ENCODE data around the gene ARF1. TPM values are rescaled to one million over a fixed set of nuclear protein-coding genes. Genes with fewer than 3 reads are reported as not detected.

Gene ARF1
- total and polyA plus RNA-seq, 9 donors = 109 to 313 (median 284) TPM

DNA sequence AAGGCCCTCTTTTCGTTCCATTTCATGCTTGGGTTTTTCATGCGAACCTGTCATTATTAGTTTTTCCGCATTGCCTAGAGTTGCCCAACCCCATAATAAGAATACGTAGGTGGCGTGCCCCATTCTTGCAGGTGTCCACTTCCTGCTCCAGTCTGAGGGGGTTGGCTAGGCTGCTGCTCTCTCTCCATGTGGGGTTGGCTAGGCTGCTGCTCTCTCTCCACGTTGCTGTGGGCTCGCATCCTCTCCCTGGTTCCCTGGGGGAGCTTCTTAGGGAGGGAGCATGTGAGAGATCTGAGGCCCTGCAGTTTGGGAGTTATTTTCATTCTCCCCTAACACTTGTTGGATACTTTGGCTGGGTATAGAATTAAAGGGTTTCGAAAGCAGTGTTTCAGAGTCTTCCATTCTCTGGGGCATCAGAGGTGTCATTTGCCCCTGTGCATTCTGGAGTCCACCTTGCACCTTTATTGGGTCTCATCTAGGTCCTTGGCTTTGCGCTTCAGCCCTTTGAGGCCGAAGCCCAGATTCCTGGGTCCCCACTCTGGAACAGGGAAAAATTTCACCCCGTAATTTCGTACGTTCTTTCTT is 12.0 kb downstream of the ARF1 start:
- Histone ChIP-seq H3K4me3 (ENCODE audit: low read length) (no peak overlapping the region), H3K9me3 (replicated peaks; ENCODE audit: control insufficient read depth, low read depth, low read length) (peaks cover 20% of the 10 kb centered on the region), H3K27me3 (ENCODE audit: control insufficient read depth, insufficient read depth, low read length) (no peaks in the 10 kb centered on the region), H3K27ac (ENCODE audit: low read length) (no peak overlapping the region), H3K36me3 (ENCODE audit: control insufficient read depth, insufficient read depth, low read length) (peaks cover 57% of the 10 kb centered on the region), H3K4me1 (ENCODE audit: control insufficient read depth, insufficient read depth, low read length) (peaks cover 12% of the 10 kb centered on the region)
- no peak for DNase-seq
- WGBS (ENCODE audit: insufficient coverage) = 97% methylated on average over 7 of the region's 13 CpGs

DNA sequence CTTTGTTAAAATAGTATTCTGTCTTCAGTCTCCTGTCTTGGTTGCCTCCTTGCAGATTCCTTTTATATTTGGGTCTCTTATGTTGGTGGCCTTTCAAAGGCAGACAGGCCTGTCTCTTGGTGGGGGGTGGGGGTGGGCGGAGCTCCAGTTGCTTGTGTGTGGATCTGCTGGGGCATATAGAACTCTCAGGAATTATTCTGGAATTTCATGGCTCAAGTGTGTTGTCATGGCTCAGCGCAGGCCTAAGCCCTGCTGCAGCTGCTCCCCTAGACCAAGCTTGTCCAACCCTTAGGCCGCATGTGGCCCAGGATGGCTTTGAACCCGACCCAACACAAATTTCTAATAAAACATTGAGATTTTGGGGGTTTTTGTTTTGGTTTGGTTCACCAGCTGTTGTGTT is 12.7 kb downstream of the ARF1 start:
- H3K27ac ChIP-seq (ENCODE audit: low read length) = no peak overlapping the region
- peaks cover 61% of the 10 kb centered on the region for H3K36me3 ChIP-seq (ENCODE audit: control insufficient read depth, insufficient read depth, low read length)
- H3K4me3 ChIP-seq (ENCODE audit: low read length) = no peak overlapping the region
- no peaks in the 10 kb centered on the region for H3K27me3 ChIP-seq (ENCODE audit: control insufficient read depth, insufficient read depth, low read length)
- 62% methylated on average over 2 of the region's 4 CpGs for WGBS (ENCODE audit: insufficient coverage)
- peaks cover 20% of the 10 kb centered on the region for H3K9me3 ChIP-seq (replicated peaks; ENCODE audit: control insufficient read depth, low read depth, low read length)
- peaks cover 6% of the 10 kb centered on the region for H3K4me1 ChIP-seq (ENCODE audit: control insufficient read depth, insufficient read depth, low read length)
- DNase-seq = no peak

DNA sequence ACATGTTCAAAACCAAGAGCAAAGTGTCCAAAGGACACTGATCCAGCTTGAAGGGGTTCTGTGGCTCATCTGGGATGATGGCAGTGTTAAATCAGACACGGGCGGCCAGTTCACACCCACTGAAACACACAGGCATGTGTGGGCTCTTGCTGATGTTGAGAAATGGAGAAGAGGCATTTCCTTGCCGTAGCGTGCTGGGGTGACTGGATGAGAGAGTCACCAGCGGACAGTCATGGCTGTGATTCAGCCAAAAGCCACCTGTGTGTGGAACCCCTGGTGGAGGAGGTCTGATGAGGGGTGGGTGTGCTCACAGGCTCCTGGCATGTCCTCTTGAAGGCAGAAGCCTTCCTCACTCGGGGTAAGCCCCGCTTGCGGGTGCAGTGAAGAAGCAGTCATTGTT is 13.4 kb downstream of the ARF1 start:
- no peak overlapping the region for H3K4me3 ChIP-seq (ENCODE audit: low read length)
- H3K9me3 ChIP-seq (replicated peaks; ENCODE audit: control insufficient read depth, low read depth, low read length) = peaks cover 20% of the 10 kb centered on the region
- no peak for DNase-seq
- peaks cover 67% of the 10 kb centered on the region for H3K36me3 ChIP-seq (ENCODE audit: control insufficient read depth, insufficient read depth, low read length)
- H3K27ac ChIP-seq (ENCODE audit: low read length) = no peak overlapping the region
- 100% methylated on average over 3 of the region's 8 CpGs for WGBS (ENCODE audit: insufficient coverage)
- H3K27me3 ChIP-seq (ENCODE audit: control insufficient read depth, insufficient read depth, low read length) = no peaks in the 10 kb centered on the region
- H3K4me1 ChIP-seq (ENCODE audit: control insufficient read depth, insufficient read depth, low read length) = peaks cover 3% of the 10 kb centered on the region

DNA sequence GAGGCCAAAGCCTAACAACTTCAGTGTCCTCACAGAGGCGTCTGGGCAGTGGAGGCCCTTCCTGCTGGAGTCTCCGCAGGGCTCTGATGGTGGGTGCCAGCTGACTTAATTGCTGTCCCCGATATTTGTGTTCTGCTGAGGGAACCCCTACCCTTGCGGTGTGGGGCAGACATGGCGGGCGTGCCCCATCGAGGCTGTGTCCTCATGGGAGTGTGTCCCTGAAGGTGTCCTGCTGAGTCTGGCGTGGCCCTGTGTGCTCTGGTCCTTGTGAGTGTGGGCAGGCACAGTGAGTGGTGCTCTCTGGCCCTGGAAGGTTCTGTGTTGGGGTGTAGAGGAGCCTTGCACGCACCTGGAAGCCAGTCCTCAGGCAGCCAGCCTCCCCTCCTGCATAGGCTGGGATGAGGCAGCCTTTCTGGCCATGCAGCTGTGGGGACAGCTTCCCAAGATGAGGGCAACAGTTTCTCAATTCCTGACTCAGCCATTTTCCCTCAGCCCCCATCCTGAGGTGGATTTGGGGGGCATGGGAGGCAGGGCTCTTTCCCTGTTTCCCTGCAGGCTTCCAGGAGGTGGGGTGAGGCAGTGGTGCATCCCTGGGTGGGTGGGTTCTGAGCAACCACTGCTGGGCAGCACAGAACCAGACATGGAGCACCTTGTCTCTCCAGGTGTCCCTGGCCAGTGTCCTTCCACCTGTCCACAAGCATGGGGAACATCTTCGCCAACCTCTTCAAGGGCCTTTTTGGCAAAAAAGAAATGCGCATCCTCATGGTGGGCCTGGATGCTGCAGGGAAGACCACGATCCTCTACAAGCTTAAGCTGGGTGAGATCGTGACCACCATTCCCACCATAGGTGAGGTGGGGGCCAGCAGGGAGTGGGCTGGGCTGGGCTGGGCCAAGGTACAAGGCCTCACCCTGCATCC is 14.2 kb downstream of the ARF1 start:
- no peak overlapping the region for H3K27ac ChIP-seq (ENCODE audit: low read length)
- peaks cover 7% of the 10 kb centered on the region for H3K4me1 ChIP-seq (ENCODE audit: control insufficient read depth, insufficient read depth, low read length)
- no peak for DNase-seq
- no peaks in the 10 kb centered on the region for H3K27me3 ChIP-seq (ENCODE audit: control insufficient read depth, insufficient read depth, low read length)
- H3K36me3 ChIP-seq (ENCODE audit: control insufficient read depth, insufficient read depth, low read length) = peaks cover 68% of the 10 kb centered on the region
- peaks cover 20% of the 10 kb centered on the region for H3K9me3 ChIP-seq (replicated peaks; ENCODE audit: control insufficient read depth, low read depth, low read length)
- no peak overlapping the region for H3K4me3 ChIP-seq (ENCODE audit: low read length)
- WGBS (ENCODE audit: insufficient coverage) = 93% methylated on average over 8 of the region's 13 CpGs

DNA sequence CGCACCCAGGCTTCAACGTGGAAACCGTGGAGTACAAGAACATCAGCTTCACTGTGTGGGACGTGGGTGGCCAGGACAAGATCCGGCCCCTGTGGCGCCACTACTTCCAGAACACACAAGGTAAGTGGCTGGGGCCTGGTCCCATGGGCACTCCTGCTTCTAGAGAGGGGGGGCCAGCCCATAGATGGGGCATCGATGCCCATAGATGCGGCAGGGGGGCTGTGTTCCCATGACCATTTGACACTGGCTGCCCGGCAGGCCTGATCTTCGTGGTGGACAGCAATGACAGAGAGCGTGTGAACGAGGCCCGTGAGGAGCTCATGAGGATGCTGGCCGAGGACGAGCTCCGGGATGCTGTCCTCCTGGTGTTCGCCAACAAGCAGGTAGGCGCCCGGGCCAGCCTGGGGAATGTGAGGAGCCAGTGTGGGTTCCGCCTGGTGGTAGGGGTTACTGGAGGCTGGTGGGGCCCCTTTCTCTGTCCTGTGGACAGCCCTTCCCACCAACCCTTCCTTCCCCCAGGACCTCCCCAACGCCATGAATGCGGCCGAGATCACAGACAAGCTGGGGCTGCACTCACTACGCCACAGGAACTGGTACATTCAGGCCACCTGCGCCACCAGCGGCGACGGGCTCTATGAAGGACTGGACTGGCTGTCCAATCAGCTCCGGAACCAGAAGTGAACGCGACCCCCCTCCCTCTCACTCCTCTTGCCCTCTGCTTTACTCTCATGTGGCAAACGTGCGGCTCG is 15.0 kb downstream of the ARF1 start:
- peaks cover 66% of the 10 kb centered on the region for H3K36me3 ChIP-seq (ENCODE audit: control insufficient read depth, insufficient read depth, low read length)
- H3K27ac ChIP-seq (ENCODE audit: low read length) = no peak overlapping the region
- no peak for DNase-seq
- WGBS (ENCODE audit: insufficient coverage) = 79% methylated on average over 31 of the region's 34 CpGs
- no peaks in the 10 kb centered on the region for H3K27me3 ChIP-seq (ENCODE audit: control insufficient read depth, insufficient read depth, low read length)
- peaks cover 15% of the 10 kb centered on the region for H3K4me1 ChIP-seq (ENCODE audit: control insufficient read depth, insufficient read depth, low read length)
- H3K9me3 ChIP-seq (replicated peaks; ENCODE audit: control insufficient read depth, low read depth, low read length) = peaks cover 20% of the 10 kb centered on the region
- H3K4me3 ChIP-seq (ENCODE audit: low read length) = no peak overlapping the region

DNA sequence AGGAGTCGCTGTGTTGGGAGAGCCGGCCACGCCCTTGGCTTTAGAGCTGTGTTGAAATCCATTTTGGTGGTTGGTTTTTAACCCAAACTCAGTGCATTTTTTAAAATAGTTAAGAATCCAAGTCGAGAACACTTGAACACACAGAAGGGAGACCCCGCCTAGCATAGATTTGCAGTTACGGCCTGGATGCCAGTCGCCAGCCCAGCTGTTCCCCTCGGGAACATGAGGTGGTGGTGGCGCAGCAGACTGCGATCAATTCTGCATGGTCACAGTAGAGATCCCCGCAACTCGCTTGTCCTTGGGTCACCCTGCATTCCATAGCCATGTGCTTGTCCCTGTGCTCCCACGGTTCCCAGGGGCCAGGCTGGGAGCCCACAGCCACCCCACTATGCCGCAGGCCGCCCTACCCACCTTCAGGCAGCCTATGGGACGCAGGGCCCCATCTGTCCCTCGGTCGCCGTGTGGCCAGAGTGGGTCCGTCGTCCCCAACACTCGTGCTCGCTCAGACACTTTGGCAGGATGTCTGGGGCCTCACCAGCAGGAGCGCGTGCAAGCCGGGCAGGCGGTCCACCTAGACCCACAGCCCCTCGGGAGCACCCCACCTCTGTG is 15.9 kb downstream of the ARF1 start:
- H3K9me3 ChIP-seq (replicated peaks; ENCODE audit: control insufficient read depth, low read depth, low read length) = peaks cover 20% of the 10 kb centered on the region
- WGBS (ENCODE audit: insufficient coverage) = 85% methylated on average over 22 of the region's 28 CpGs
- no peak overlapping the region for H3K27ac ChIP-seq (ENCODE audit: low read length)
- no peaks in the 10 kb centered on the region for H3K27me3 ChIP-seq (ENCODE audit: control insufficient read depth, insufficient read depth, low read length)
- DNase-seq = no peak
- H3K4me1 ChIP-seq (ENCODE audit: control insufficient read depth, insufficient read depth, low read length) = peaks cover 16% of the 10 kb centered on the region
- peaks cover 58% of the 10 kb centered on the region for H3K36me3 ChIP-seq (ENCODE audit: control insufficient read depth, insufficient read depth, low read length)
- H3K4me3 ChIP-seq (ENCODE audit: low read length) = no peak overlapping the region

DNA sequence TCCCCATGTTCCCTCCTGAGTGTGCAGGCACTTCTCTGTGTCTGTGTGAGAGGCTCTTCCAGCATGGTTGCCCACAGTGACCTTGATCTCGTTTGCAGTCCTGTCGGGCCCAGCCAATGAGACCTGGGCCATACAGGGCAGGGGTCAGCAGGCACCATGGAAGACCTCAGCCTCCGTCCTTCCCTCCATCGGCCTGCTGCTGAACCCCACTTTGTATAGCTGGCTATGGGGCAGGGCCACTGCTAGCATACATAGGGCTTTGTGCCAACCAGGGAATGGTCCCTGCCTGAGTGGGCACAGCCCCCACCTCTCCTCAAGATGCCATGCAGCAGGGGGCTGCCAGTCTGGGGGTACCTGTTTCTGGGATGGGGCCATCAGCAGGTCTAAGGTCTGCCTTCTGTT is 16.8 kb downstream of the ARF1 start:
- Histone ChIP-seq H3K4me3 (ENCODE audit: low read length) (no peak overlapping the region), H3K27ac (ENCODE audit: low read length) (no peak overlapping the region), H3K4me1 (ENCODE audit: control insufficient read depth, insufficient read depth, low read length) (peaks cover 26% of the 10 kb centered on the region), H3K27me3 (ENCODE audit: control insufficient read depth, insufficient read depth, low read length) (no peaks in the 10 kb centered on the region), H3K36me3 (ENCODE audit: control insufficient read depth, insufficient read depth, low read length) (peaks cover 55% of the 10 kb centered on the region), H3K9me3 (replicated peaks; ENCODE audit: control insufficient read depth, low read depth, low read length) (peaks cover 14% of the 10 kb centered on the region)
- no peak for DNase-seq
- WGBS (ENCODE audit: insufficient coverage) = 75% methylated on average over 4 of the region's 4 CpGs

DNA sequence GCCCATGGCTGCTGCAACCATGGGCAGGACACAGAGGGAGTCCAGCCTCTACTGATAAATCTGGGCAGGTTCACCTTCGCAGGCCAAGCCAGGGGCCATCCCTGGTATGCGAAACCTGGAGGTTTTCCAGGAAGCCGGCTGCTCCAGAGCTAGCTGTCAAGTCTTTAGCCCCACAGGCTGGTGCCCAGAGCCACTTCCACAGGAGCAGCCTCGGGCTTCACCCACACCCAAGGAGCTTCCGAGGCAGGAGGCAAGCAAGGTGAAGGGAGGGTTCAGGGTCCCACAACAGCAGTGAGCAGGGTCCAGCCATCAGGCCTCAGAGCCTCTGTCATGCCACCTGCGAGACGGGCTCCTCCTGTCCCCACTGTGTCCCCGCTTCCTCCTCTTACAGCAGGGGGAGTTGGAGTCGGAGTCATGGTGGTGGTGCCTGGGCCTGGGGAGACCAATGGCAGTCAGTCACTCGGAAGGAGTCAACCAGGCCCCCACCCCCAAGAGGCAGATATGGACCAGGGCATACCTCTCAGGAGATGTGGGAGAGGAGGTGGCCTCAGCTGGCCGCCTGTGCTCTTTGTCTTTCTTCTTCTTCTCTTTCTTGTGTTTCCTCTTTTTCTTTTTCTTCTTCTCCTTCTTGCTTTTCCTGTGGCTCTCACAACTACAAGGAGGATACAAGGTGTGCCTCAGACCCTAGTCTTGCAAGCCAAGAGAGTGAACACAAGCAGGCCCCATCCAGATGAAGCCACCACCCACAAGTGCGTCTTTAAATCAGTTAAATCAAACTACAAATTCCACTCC is 18.5 kb downstream of the ARF1 start:
- Histone ChIP-seq H3K4me3 (ENCODE audit: low read length) (no peak overlapping the region), H3K27ac (ENCODE audit: low read length) (no peak overlapping the region), H3K4me1 (ENCODE audit: control insufficient read depth, insufficient read depth, low read length) (peaks cover 32% of the 10 kb centered on the region), H3K27me3 (ENCODE audit: control insufficient read depth, insufficient read depth, low read length) (no peaks in the 10 kb centered on the region), H3K9me3 (replicated peaks; ENCODE audit: control insufficient read depth, low read depth, low read length) (no peaks in the 10 kb centered on the region), H3K36me3 (ENCODE audit: control insufficient read depth, insufficient read depth, low read length) (peaks cover 55% of the 10 kb centered on the region)
- no peak for DNase-seq
- 64% methylated on average over 7 of the region's 12 CpGs for WGBS (ENCODE audit: insufficient coverage)

- 55% methylated on average over 12 of the region's 15 CpGs for WGBS (ENCODE audit: insufficient coverage)
- no peak for DNase-seq
- Histone ChIP-seq H3K27me3 (ENCODE audit: control insufficient read depth, insufficient read depth, low read length) (no peaks in the 10 kb centered on the region), H3K9me3 (replicated peaks; ENCODE audit: control insufficient read depth, low read depth, low read length) (no peaks in the 10 kb centered on the region), H3K27ac (ENCODE audit: low read length) (no peak overlapping the region), H3K36me3 (ENCODE audit: control insufficient read depth, insufficient read depth, low read length) (peaks cover 55% of the 10 kb centered on the region), H3K4me3 (ENCODE audit: low read length) (peak overlapping the region; percentile 91), H3K4me1 (ENCODE audit: control insufficient read depth, insufficient read depth, low read length) (peaks cover 32% of the 10 kb centered on the region)
Observed at GRCh38 chr1:228101614-228101993, 19.1 kb downstream of the ARF1 start.

All from muscle of leg (tissue), 11 donors.